ENCODE data around the gene RTL1. TPM values are rescaled to one million over a fixed set of nuclear protein-coding genes. Genes with fewer than 3 reads are reported as not detected.

RTL1 gene
- total and polyA plus RNA-seq, 2 donors (not counting 1 experiment from before 2014, with no cell fraction given): not detected

DNA sequence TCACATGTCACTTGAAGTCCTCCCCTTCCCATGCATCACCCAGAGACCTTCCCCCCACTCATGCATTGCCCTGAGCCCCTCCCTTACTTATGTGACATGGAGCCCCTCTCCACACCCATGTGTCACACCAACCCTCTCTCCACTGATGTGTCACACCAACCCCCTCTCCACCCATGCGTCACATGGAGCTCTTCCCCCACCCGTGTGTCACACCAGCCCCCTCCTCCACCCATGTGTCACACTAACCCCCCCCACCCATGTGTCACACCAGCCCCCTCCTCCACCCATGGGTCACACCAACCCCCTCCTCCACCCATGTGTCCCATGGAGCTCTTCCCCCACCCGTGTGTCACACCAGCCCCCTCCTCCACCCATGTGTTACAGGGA lies 30.4 kb downstream of the RTL1 start:
- H3K27ac ChIP-seq (ENCODE audit: insufficient read depth, low read length): no peak overlapping the region
- no peaks in the 10 kb centered on the region for H3K4me1 ChIP-seq (ENCODE audit: control insufficient read depth, extremely low read depth, insufficient read depth, low read length)
- peaks cover 8% of the 10 kb centered on the region for H3K79me2 ChIP-seq (ENCODE audit: control insufficient read depth, insufficient read depth, low read length)
- no peak for DNase-seq (ENCODE audit: low read depth in 2 of 2)
- no peak overlapping the region for H3K4me2 ChIP-seq (ENCODE audit: extremely low read depth, insufficient read depth, low read length)
- H3K4me3 ChIP-seq (replicated peaks in 1 of 4; ENCODE audit: control extremely low read depth in 1 of 4, insufficient read depth in 1 of 4, low read depth in 3 of 4, low read length in 4 of 4): no peak overlapping the region
- H3K9ac ChIP-seq (ENCODE audit: insufficient read depth, low read length): no peak overlapping the region
- no peaks in the 10 kb centered on the region for H4K20me1 ChIP-seq (ENCODE audit: control insufficient read depth, extremely low read depth, insufficient read depth, low read length)
- H3K9me3 ChIP-seq (ENCODE audit: control insufficient read depth, insufficient read depth, low read depth, low read length): no peaks in the 10 kb centered on the region
- no peaks in the 10 kb centered on the region for H3K27me3 ChIP-seq (ENCODE audit: control insufficient read depth, insufficient read depth, low read length)
- TF ChIP-seq EZH2 (IDR thresholded peaks at IDR 0.05; ENCODE audit: low read length, missing control alignments): no peak
- TF ChIP-seq, protein P1, sequence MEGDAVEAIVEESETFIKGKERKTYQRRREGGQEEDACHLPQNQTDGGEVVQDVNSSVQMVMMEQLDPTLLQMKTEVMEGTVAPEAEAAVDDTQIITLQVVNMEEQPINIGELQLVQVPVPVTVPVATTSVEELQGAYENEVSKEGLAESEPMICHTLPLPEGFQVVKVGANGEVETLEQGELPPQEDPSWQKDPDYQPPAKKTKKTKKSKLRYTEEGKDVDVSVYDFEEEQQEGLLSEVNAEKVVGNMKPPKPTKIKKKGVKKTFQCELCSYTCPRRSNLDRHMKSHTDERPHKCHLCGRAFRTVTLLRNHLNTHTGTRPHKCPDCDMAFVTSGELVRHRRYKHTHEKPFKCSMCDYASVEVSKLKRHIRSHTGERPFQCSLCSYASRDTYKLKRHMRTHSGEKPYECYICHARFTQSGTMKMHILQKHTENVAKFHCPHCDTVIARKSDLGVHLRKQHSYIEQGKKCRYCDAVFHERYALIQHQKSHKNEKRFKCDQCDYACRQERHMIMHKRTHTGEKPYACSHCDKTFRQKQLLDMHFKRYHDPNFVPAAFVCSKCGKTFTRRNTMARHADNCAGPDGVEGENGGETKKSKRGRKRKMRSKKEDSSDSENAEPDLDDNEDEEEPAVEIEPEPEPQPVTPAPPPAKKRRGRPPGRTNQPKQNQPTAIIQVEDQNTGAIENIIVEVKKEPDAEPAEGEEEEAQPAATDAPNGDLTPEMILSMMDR (conservative IDR thresholded peaks at IDR 0.05 in 1 of 2, IDR thresholded peaks at IDR 0.05 in 1 of 2; ENCODE audit: low read depth in 1 of 2, low read length in 2 of 2): no peak
- H2AFZ ChIP-seq (ENCODE audit: low read length): no peak overlapping the region
- no peaks in the 10 kb centered on the region for H3K36me3 ChIP-seq (ENCODE audit: control insufficient read depth, insufficient read depth, low read length)

DNA sequence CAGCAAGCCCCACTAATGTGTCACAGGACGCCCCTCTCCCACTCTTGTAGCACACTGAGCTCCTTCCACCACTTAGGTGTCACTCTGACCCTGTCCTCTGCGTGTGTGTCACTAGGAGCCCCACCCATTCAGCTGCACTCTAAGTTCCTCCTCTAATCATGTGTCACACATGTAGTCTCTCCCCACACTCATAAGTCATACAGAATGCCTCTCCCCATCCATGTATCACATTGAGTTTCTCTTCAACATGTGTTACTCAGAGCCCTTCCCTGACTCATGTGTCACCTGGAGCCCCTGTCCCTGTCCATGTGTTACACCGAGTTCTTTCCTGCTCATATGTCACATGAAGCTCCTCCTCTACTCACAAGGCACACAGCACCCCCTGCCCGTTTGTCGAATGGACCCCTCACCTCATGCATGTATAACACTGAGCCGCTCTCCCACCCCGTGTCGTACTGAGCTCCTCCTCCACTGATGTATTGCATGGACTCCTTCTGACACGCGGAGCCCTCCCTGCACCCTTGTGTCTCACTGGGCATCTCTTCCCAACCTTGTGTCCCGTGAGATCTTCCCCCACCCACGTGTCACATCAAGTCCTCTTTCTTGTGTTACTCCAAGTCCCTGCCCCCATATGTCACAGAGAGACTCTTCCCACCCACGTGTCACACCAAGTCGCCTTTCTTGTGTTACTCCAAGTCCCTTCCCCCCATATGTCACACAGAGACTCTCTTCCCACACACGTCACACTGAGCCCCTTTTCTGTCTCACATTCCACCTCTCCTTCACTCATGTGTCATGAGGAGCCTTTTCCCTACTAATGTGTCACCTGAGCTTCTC lies 31.0 kb downstream of the RTL1 start:
- H3K4me2 ChIP-seq (ENCODE audit: extremely low read depth, insufficient read depth, low read length): no peak overlapping the region
- no peak overlapping the region for H3K27ac ChIP-seq (ENCODE audit: insufficient read depth, low read length)
- TF ChIP-seq, protein P1 (conservative IDR thresholded peaks at IDR 0.05 in 1 of 2, IDR thresholded peaks at IDR 0.05 in 1 of 2; ENCODE audit: low read depth in 1 of 2, low read length in 2 of 2): no peak
- no peak for TF ChIP-seq EZH2 (IDR thresholded peaks at IDR 0.05; ENCODE audit: low read length, missing control alignments)
- H3K36me3 ChIP-seq (ENCODE audit: control insufficient read depth, insufficient read depth, low read length): no peaks in the 10 kb centered on the region
- peaks cover 8% of the 10 kb centered on the region for H3K79me2 ChIP-seq (ENCODE audit: control insufficient read depth, insufficient read depth, low read length)
- no peaks in the 10 kb centered on the region for H4K20me1 ChIP-seq (ENCODE audit: control insufficient read depth, extremely low read depth, insufficient read depth, low read length)
- no peak overlapping the region for H3K4me3 ChIP-seq (replicated peaks in 1 of 4; ENCODE audit: control extremely low read depth in 1 of 4, insufficient read depth in 1 of 4, low read depth in 3 of 4, low read length in 4 of 4)
- no peak overlapping the region for H2AFZ ChIP-seq (ENCODE audit: low read length)
- no peaks in the 10 kb centered on the region for H3K4me1 ChIP-seq (ENCODE audit: control insufficient read depth, extremely low read depth, insufficient read depth, low read length)
- H3K27me3 ChIP-seq (ENCODE audit: control insufficient read depth, insufficient read depth, low read length): no peaks in the 10 kb centered on the region
- no peak overlapping the region for H3K9ac ChIP-seq (ENCODE audit: insufficient read depth, low read length)
- H3K9me3 ChIP-seq (ENCODE audit: control insufficient read depth, insufficient read depth, low read depth, low read length): no peaks in the 10 kb centered on the region
- peak in 1 of 2 donors; percentile 44 for DNase-seq (ENCODE audit: low read depth in 2 of 2)

DNA sequence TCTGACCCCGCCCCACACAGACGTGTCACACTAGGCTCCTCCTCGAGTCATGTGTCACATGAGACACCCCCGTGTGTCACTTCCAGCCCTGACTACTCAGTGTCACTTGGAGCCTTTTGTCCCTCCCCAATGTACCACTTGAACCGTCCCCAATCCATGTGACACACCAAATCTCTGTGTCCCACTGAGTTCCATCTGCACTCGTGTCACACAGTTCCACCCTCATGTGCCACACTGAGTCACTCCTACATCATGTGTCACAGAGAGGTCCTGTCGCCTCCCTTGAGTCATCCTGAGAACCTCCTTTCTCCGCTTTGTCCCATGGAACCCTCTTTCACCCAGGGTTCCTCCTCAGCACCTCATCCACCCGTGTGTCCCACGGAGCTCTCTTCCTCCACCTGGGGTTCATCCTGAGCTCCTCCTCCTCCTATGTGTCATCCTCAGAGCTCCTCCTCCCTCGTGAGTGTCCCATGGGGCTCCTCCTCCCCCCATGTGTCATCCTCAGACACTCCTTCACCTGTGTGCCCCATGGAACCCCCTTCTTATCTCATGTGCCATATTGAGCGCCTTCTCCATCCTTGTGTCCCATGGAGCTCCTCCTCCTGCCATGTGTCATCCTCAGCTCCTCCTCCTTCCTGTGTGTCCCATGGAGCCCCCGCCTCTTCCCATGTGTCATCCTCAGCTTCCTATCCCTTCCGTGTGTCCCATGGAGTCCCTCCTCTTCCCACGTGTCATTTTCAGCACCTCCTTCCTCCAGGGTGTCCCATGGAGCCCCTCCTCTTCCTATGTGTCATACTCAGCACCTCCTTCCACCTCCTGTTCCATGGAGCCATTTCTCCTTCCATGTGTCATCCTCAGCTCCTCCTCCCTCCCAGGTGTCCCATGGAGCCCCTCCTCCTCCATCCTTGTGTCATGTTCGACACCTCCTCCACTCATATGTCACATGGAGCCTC lies 32.0 kb downstream of the RTL1 start:
- Histone ChIP-seq H2AFZ (ENCODE audit: low read length) (no peak overlapping the region), H3K36me3 (ENCODE audit: control insufficient read depth, insufficient read depth, low read length) (no peaks in the 10 kb centered on the region), H4K20me1 (ENCODE audit: control insufficient read depth, extremely low read depth, insufficient read depth, low read length) (no peaks in the 10 kb centered on the region), H3K4me1 (ENCODE audit: control insufficient read depth, extremely low read depth, insufficient read depth, low read length) (no peaks in the 10 kb centered on the region), H3K27ac (ENCODE audit: insufficient read depth, low read length) (no peak overlapping the region), H3K9ac (ENCODE audit: insufficient read depth, low read length) (no peak overlapping the region), H3K4me3 (replicated peaks in 1 of 4; ENCODE audit: control extremely low read depth in 1 of 4, insufficient read depth in 1 of 4, low read depth in 3 of 4, low read length in 4 of 4) (no peak overlapping the region), H3K4me2 (ENCODE audit: extremely low read depth, insufficient read depth, low read length) (no peak overlapping the region), H3K79me2 (ENCODE audit: control insufficient read depth, insufficient read depth, low read length) (peaks cover 8% of the 10 kb centered on the region), H3K27me3 (ENCODE audit: control insufficient read depth, insufficient read depth, low read length) (no peaks in the 10 kb centered on the region), H3K9me3 (ENCODE audit: control insufficient read depth, insufficient read depth, low read depth, low read length) (no peaks in the 10 kb centered on the region)
- peak; percentile 7 to 65 for DNase-seq (ENCODE audit: low read depth in 2 of 2)
- TF ChIP-seq EZH2 (IDR thresholded peaks at IDR 0.05; ENCODE audit: low read length, missing control alignments): no peak
- TF ChIP-seq, protein P1 (conservative IDR thresholded peaks at IDR 0.05 in 1 of 2, IDR thresholded peaks at IDR 0.05 in 1 of 2; ENCODE audit: low read depth in 1 of 2, low read length in 2 of 2): no peak

Data from fibroblast of lung (primary cell).